Mucosa of rectum (tissue), 2 donors: Measurements from ENCODE around the gene ULBP1.
"Not testable (repeated sequence)": the region's sequence is repeated elsewhere in the genome, so short reads cannot be mapped to it uniquely, and the experiment has no call there.

Experiments
- H3K27ac ChIP-seq, 2 donors: one replicate each; pipeline ENCODE4 v1.7.0; 2013; ENCODE audit warnings: inconsistent platforms in 2 of 2, low read depth in 2 of 2, low read length in 2 of 2
- H3K27me3 ChIP-seq, 2 donors: one replicate each; pipeline ENCODE4 v1.7.0; 2013; ENCODE audit warnings: low read length in 2 of 2; ENCODE audit not compliant: control insufficient read depth in 2 of 2, insufficient read depth in 2 of 2
- H3K36me3 ChIP-seq, 2 donors: one replicate each; pipeline ENCODE4 v1.7.0; 2013; ENCODE audit warnings: low read length in 2 of 2; ENCODE audit not compliant: control insufficient read depth in 2 of 2, insufficient read depth in 2 of 2
- H3K4me1 ChIP-seq, 2 donors: one replicate each; pipeline ENCODE4 v1.7.0; 2013; ENCODE audit warnings: low read length in 2 of 2, mild to moderate bottlenecking in 1 of 2; ENCODE audit not compliant: control insufficient read depth in 2 of 2, insufficient read depth in 2 of 2
- H3K4me3 ChIP-seq, 2 donors: one replicate each; pipeline ENCODE4 v1.7.0; 2013; ENCODE audit warnings: low read length in 2 of 2
- H3K9ac ChIP-seq, 2 donors: one replicate each; pipeline ENCODE4 v1.7.0; 2013; ENCODE audit warnings: low read length in 2 of 2, low read depth in 1 of 2, mild to moderate bottlenecking in 1 of 2
- H3K9me3 ChIP-seq, 2 donors: one replicate each; pipeline ENCODE4 v1.7.0; 2013; ENCODE audit warnings: low read length in 2 of 2; ENCODE audit not compliant: control insufficient read depth in 2 of 2
- donor health status: healthy.
- donor health status: Normal muscosa, but diverticular disease.

ULBP1 gene

DNA sequence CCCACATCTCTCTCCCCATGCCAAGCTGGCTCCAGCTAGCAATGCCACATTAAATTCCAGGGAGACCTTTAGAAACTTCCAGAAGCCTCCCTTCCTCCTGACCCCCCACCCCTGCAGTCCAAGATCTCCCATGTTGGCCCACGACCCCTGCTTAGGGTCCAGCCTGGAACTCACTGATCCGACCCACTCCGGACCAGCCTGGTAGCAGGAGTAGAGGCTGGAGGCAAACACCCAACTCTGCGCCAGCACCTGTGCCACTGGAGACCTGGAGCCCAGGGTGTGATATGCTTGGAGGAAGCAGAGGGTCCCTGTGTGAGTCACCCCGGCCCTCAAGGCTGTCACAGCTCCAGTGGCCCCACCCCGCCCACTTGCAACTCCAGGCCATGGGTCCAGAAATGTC, 3.3 kb upstream of the ULBP1 start:
- Histone ChIP-seq H3K4me1 (peaks cover 9 to 12% of the 10 kb centered on the region in 2 donors), H3K36me3 (no peaks in the 10 kb centered on the region), H3K4me3 (no peak overlapping the region), H3K9me3 (no peaks in the 10 kb centered on the region), H3K27me3 (peaks cover 62 to 68% of the 10 kb centered on the region in 2 donors), H3K27ac (no peak overlapping the region), H3K9ac (no peak overlapping the region)

- no peak overlapping the region for H3K4me3 ChIP-seq
- H3K27me3 ChIP-seq, result peaks cover 60 to 65% of the 10 kb centered on the region in 2 donors
- no peak overlapping the region for H3K27ac ChIP-seq
Observed at GRCh38 chr6:149961728-149962425, 1.9 kb upstream of the ULBP1 start.

GRCh38 chr6:149962461-149963211, 1.1 kb upstream of the ULBP1 start:
- H3K9me3 ChIP-seq, result no peaks in the 10 kb centered on the region
- H3K9ac ChIP-seq, result no peak overlapping the region
- peaks cover 9 to 12% of the 10 kb centered on the region in 2 donors for H3K4me1 ChIP-seq
- no peak overlapping the region for H3K27ac ChIP-seq
- H3K27me3 ChIP-seq, result peaks cover 57 to 68% of the 10 kb centered on the region in 2 donors
- no peak overlapping the region for H3K4me3 ChIP-seq
- no peaks in the 10 kb centered on the region for H3K36me3 ChIP-seq

More at GRCh38 chr6:149961728-149962425, 1.9 kb upstream of the ULBP1 start:
- H3K9me3 ChIP-seq, result no peaks in the 10 kb centered on the region
- no peak overlapping the region for H3K9ac ChIP-seq
- H3K4me1 ChIP-seq, result peaks cover 9 to 12% of the 10 kb centered on the region in 2 donors
- no peaks in the 10 kb centered on the region for H3K36me3 ChIP-seq

GRCh38 chr6:149963212-149963461, 606 bp upstream of the ULBP1 start:
- Histone ChIP-seq H3K4me3 (peak overlapping the region in 1 of 2 donors; percentile 57), H3K27ac (no peak overlapping the region), H3K9ac (no peak overlapping the region), H3K9me3 (no peaks in the 10 kb centered on the region), H3K36me3 (no peaks in the 10 kb centered on the region), H3K27me3 (peaks cover 57 to 68% of the 10 kb centered on the region in 2 donors), H3K4me1 (peaks cover 9 to 12% of the 10 kb centered on the region in 2 donors)

DNA sequence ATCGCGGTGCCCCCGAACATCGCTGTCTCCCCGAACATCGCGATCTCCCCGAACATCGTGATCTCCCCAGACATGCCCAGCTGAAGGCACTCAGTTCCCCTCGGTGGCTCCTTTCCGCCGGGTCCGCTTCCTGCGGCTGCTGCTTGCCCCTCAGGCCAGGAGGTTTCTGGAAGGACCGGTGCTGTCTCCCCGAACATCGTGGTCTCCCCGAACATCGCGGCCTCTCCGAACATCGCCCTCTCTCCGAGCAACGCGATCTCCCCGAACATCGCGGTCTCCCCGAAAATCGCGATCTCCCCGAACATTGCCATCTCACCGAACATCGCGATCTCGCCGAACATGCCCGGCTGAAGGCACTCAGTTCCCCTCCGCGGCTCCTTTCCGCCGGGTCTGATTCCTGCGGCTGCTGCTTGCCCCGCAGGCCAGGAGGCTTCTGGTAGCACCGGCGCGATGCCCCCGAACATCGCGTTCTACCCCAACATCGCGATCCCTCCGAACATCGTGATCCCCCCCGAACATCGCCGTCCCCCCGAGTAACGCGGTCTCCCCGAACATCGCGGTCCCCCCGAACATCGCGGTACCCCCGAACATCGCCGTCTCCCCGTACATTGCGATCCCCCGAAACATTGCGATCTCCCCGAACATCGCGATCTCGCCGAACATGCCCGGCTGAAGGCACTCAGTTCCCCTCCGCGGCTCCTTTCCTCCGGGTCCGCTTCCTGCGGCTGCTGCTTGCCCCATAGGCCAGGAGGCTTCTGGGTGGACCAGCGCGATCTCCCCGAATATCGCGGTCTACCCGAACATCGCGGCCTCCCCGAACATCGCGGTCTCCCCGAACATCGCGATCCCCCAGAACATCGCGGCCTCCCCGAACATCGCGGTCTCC, 808 bp downstream of the ULBP1 start:
- Histone ChIP-seq H3K27ac (no peak overlapping the region), H3K27me3 (peaks cover 54 to 62% of the 10 kb centered on the region in 2 donors), H3K9me3 (no peaks in the 10 kb centered on the region), H3K4me3 (peak overlapping the region; percentile 54 to 57), H3K4me1 (peaks cover 9 to 12% of the 10 kb centered on the region in 2 donors), H3K9ac (no peak overlapping the region), H3K36me3 (no peaks in the 10 kb centered on the region)

DNA sequence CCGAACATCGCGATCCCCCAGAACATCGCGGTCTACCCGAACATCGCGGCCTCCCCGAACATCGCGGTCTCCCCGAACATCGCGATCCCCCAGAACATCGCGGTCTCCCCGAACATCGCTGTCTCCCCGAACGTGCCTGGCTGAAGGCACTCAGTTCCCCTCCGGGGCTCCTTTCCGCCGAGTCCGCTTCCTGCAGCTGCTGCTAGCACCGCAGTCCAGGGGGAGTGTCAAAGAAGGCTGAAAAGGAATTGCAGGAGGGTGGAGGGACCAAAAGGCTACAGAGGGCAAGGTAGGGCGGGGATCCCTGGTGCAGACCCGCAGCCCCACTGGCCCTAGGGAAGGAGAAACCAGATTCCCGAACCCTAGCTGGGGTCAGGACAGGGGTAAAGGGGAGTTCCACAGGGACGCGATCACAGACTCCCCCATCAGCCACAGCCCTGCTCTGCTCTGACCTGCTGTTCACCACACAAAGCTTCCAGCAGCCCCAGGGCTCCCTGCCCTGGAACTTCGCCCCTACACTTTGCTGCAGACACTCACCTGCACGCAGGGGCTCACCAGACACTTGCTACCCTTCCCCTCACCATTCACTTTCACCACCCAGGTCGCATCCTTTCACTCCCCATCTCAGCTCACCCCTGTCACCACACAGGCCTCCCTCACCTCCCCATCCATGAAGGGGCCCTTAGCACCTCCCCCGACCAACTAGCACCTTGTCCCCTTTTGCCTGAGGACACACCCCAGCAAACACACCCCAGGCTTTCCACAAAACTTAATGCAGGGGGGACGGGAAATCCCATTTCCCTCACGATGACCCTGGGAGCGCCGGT, 1.7 kb downstream of the ULBP1 start:
- Histone ChIP-seq H3K4me1 (peaks cover 9 to 12% of the 10 kb centered on the region in 2 donors), H3K4me3 (peak overlapping the region in 1 of 2 donors; percentile 14), H3K36me3 (no peaks in the 10 kb centered on the region), H3K27me3 (peaks cover 55 to 66% of the 10 kb centered on the region in 2 donors), H3K9ac (no peak overlapping the region), H3K9me3 (no peaks in the 10 kb centered on the region), H3K27ac (no peak overlapping the region)

DNA sequence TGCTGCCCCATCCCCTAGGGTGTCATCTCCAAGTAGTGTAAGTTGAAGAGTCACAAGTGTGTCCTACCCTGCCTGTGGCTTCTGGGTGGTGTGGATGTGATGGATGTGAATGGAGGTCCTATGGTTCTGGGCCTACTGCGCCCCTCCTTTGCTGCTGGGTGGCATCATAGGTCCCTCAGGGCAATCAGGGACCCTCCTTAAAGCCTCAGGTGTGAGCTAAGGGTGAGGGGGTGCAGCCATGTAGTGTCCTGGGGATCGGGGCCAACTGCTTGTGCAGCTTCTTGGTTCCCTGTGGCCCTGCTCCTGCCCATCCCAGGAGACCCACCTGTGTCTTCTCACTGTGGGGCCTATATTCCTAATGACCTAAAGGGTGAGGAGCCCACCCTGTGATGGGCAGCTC, 2.6 kb downstream of the ULBP1 start:
- not testable (repeated sequence) for H3K36me3 ChIP-seq, H3K27ac ChIP-seq, H3K4me3 ChIP-seq, H3K9me3 ChIP-seq, H3K9ac ChIP-seq
- H3K4me1 ChIP-seq, result peaks cover 9 to 12% of the 10 kb centered on the region in 2 donors
- H3K27me3 ChIP-seq, result peaks cover 49 to 63% of the 10 kb centered on the region in 2 donors

GRCh38 chr6:149967591-149967990, 3.8 kb downstream of the ULBP1 start:
- Histone ChIP-seq H3K9me3 (no peaks in the 10 kb centered on the region), H3K4me1 (peaks cover 9 to 12% of the 10 kb centered on the region in 2 donors), H3K9ac (no peak overlapping the region), H3K27me3 (peaks cover 38 to 51% of the 10 kb centered on the region in 2 donors), H3K4me3 (no peak overlapping the region), H3K27ac (no peak overlapping the region), H3K36me3 (no peaks in the 10 kb centered on the region)

GRCh38 chr6:149967999-149968398, 4.3 kb downstream of the ULBP1 start:
- H3K9me3 ChIP-seq, H3K27ac ChIP-seq: not testable (repeated sequence)

More at GRCh38 chr6:149967999-149968398, 4.3 kb downstream of the ULBP1 start:
- Histone ChIP-seq H3K27me3 (peaks cover 34 to 47% of the 10 kb centered on the region in 2 donors), H3K4me1 (peaks cover 9 to 11% of the 10 kb centered on the region in 2 donors)
- not testable (repeated sequence) for H3K4me3 ChIP-seq, H3K9ac ChIP-seq, H3K36me3 ChIP-seq
